Measurements from ENCODE around the gene OSGEP.

Gene OSGEP

DNA sequence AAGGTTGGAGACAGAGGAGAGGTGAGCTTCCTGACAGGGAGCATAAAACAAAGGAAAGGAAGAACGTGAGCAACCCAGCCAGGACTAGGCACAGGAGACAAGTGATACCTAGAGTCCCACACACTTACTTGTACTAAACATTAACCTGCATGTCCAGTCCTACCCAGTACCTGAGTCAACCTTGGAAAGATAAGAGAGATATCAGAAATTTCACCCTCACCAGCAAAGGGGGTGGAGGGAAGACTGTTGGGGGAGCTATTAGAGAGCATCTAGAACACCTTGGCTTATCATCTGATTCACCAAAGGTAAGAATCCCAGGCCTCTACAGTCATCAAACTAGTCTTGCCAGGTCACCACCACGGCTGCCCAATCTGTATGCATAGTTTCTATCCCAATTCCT is 29.8 kb downstream of the OSGEP start:
- peaks cover 53% of the 10 kb centered on the region for H3K4me1 ChIP-seq (ENCODE audit: control insufficient read depth, low read length)
- no peak overlapping the region for H3K4me2 ChIP-seq (ENCODE audit: low read length)

DNA sequence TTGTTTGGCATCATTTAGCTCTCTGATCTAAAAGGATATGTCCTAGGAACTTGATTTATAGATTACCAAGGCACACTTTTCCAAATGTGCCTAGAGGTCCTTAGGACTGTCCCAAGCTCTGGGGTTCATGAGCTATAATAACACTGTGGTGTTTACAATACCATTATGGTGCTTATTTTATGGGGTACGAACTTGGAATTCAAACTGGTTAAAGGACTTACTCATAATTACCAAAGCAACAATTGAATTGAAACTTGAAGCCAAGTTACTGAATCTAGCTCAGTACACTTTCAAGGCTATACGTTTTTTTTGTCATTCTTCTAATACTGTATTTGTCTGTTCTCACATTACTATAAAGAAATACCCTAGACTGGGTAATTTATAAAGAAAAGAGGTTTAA is 31.7 kb downstream of the OSGEP start:
- Histone ChIP-seq H3K27me3 (ENCODE audit: control insufficient read depth, low read length) (no peaks in the 10 kb centered on the region), H3K4me3 (ENCODE audit: low read length) (no peak overlapping the region), H3F3A (ENCODE audit: control insufficient read depth, insufficient read depth) (peaks cover 10% of the 10 kb centered on the region), H3K4me2 (ENCODE audit: low read length) (no peak overlapping the region), H3K79me2 (ENCODE audit: control insufficient read depth, low read length) (no peaks in the 10 kb centered on the region), H3K9me3 (ENCODE audit: control insufficient read depth, insufficient read depth, low read length) (no peaks in the 10 kb centered on the region), H3K4me1 (ENCODE audit: control insufficient read depth, low read length) (peaks cover 41% of the 10 kb centered on the region), H3K27ac (ENCODE audit: low read depth, low read length) (no peak overlapping the region), H3K9me2 (replicated peaks; ENCODE audit: control insufficient read depth, low read length) (no peaks in the 10 kb centered on the region), H3K36me3 (ENCODE audit: control insufficient read depth, low read length) (no peaks in the 10 kb centered on the region), H4K20me1 (ENCODE audit: control insufficient read depth, insufficient read depth, low read depth, low read length) (no peaks in the 10 kb centered on the region)
- TF ChIP-seq, protein P1, sequence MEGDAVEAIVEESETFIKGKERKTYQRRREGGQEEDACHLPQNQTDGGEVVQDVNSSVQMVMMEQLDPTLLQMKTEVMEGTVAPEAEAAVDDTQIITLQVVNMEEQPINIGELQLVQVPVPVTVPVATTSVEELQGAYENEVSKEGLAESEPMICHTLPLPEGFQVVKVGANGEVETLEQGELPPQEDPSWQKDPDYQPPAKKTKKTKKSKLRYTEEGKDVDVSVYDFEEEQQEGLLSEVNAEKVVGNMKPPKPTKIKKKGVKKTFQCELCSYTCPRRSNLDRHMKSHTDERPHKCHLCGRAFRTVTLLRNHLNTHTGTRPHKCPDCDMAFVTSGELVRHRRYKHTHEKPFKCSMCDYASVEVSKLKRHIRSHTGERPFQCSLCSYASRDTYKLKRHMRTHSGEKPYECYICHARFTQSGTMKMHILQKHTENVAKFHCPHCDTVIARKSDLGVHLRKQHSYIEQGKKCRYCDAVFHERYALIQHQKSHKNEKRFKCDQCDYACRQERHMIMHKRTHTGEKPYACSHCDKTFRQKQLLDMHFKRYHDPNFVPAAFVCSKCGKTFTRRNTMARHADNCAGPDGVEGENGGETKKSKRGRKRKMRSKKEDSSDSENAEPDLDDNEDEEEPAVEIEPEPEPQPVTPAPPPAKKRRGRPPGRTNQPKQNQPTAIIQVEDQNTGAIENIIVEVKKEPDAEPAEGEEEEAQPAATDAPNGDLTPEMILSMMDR (IDR thresholded peaks at IDR 0.05; ENCODE audit: low read depth, low read length, poor library complexity, severe bottlenecking) = no peak
- TF ChIP-seq EZH2phosphoT487 (IDR thresholded peaks at IDR 0.05; ENCODE audit: borderline replicate concordance, low read length) = no peak

More for the DNA sequence above, 29.8 kb downstream of the OSGEP start:
- Histone ChIP-seq H3K27me3 (ENCODE audit: control insufficient read depth, low read length) (no peaks in the 10 kb centered on the region), H3K4me3 (ENCODE audit: low read length) (no peak overlapping the region), H3K9me3 (ENCODE audit: control insufficient read depth, insufficient read depth, low read length) (no peaks in the 10 kb centered on the region), H3F3A (ENCODE audit: control insufficient read depth, insufficient read depth) (peaks cover 10% of the 10 kb centered on the region), H3K27ac (ENCODE audit: low read depth, low read length) (no peak overlapping the region), H3K9me2 (replicated peaks; ENCODE audit: control insufficient read depth, low read length) (no peaks in the 10 kb centered on the region), H3K79me2 (ENCODE audit: control insufficient read depth, low read length) (no peaks in the 10 kb centered on the region), H4K20me1 (ENCODE audit: control insufficient read depth, insufficient read depth, low read depth, low read length) (no peaks in the 10 kb centered on the region), H3K36me3 (ENCODE audit: control insufficient read depth, low read length) (no peaks in the 10 kb centered on the region)
- TF ChIP-seq, protein P1 (IDR thresholded peaks at IDR 0.05; ENCODE audit: low read depth, low read length, poor library complexity, severe bottlenecking) = no peak
- TF ChIP-seq EZH2phosphoT487 (IDR thresholded peaks at IDR 0.05; ENCODE audit: borderline replicate concordance, low read length) = no peak

DNA sequence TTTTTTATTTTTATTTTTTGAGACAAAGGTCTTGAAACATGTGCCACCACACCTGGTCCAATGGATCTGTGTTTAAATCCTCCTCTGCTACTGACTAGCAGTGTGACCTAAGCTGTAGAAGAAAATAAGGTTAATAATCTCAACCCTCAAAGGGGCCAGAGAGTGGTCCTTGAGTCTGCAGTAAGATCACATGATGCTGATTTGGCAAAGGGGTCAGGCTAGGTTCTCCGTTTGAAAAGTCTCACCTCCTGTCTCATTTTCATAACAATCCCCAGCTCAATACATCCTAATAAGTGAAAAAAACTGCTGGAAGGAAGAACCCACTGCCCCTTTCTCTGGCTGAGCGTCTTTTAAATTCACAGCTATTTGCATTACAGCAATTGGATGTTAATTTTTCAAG is 33.3 kb downstream of the OSGEP start:
- Histone ChIP-seq H3K4me3 (ENCODE audit: low read length) (no peak overlapping the region), H3K4me1 (ENCODE audit: control insufficient read depth, low read length) (peaks cover 35% of the 10 kb centered on the region), H3K9me3 (ENCODE audit: control insufficient read depth, insufficient read depth, low read length) (no peaks in the 10 kb centered on the region), H3K9me2 (replicated peaks; ENCODE audit: control insufficient read depth, low read length) (no peaks in the 10 kb centered on the region), H3K27me3 (ENCODE audit: control insufficient read depth, low read length) (no peaks in the 10 kb centered on the region), H3F3A (ENCODE audit: control insufficient read depth, insufficient read depth) (peaks cover 5% of the 10 kb centered on the region; the same call in 1 of the 2 replicates), H3K79me2 (ENCODE audit: control insufficient read depth, low read length) (no peaks in the 10 kb centered on the region), H3K27ac (ENCODE audit: low read depth, low read length) (no peak overlapping the region), H4K20me1 (ENCODE audit: control insufficient read depth, insufficient read depth, low read depth, low read length) (no peaks in the 10 kb centered on the region), H3K36me3 (ENCODE audit: control insufficient read depth, low read length) (no peaks in the 10 kb centered on the region), H3K4me2 (ENCODE audit: low read length) (no peak overlapping the region)
- TF ChIP-seq, protein P1 (IDR thresholded peaks at IDR 0.05; ENCODE audit: low read depth, low read length, poor library complexity, severe bottlenecking) = no peak
- TF ChIP-seq EZH2phosphoT487 (IDR thresholded peaks at IDR 0.05; ENCODE audit: borderline replicate concordance, low read length) = no peak

Data from DOHH2 (cell line).